Hair follicle dermal papilla cell (primary cell): ENCODE measurements around the gene UEVLD. TPM values are rescaled to one million over a fixed set of nuclear protein-coding genes. Genes with fewer than 3 reads are reported as not detected.

ENCODE experiments used
- total RNA-seq: library from RNA; depleted of rRNA; stranded (reverse); fragments of >200 nt; gene quantifications from 2 replicates; pipeline ENCODE4 v1.2.3, GENCODE V29; 2012

Gene UEVLD
- 23.4 and 29.0 TPM in 2 replicates for total RNA-seq

GRCh38 chr11:18588297-18589252 is at the start of gene UEVLD:
UEVLD (minus strand) TSS chr11:18588734; CDS start chr11:18588654, 80 bp downstream.

GRCh38 chr11:18634140-18635032 is 45.9 kb upstream of the UEVLD start, which contains the start of gene SPTY2D1:
SPTY2D1 (minus strand) TSS chr11:18634342; CDS start chr11:18634257, 85 bp downstream.

GRCh38 chr11:18599739-18600230 is 11.3 kb upstream of the UEVLD start, which contains the start of gene MISFA:
MISFA (plus strand) TSS chr11:18599789; CDS start chr11:18599929, 140 bp downstream.

GRCh38 chr11:18526521-18527296 is 61.8 kb downstream of the UEVLD start, which contains the start of gene TSG101:
TSG101 (minus strand) TSS chr11:18526942; CDS start chr11:18526816, 126 bp downstream.

Other genes starting within 250 kb of the UEVLD start
- 1,015 and 1,209 TPM in 2 replicates for gene LDHA, start 194.2 kb downstream of the UEVLD start, total RNA-seq
- 0.16 TPM in 1 of 2 replicates, not detected in the other for gene LDHC, start 176.4 kb downstream of the UEVLD start, total RNA-seq
- not detected in 2 replicates for gene LDHAL6A, start 132.9 kb downstream of the UEVLD start, total RNA-seq
- gene TSG101, start 61.8 kb downstream of the UEVLD start, total RNA-seq, result 72.9 and 88.6 TPM in 2 replicates
- 0.36 and 0.97 TPM in 2 replicates for gene MISFA, start 11.1 kb upstream of the UEVLD start, total RNA-seq
- gene SPTY2D1, start 45.6 kb upstream of the UEVLD start, total RNA-seq, result 23.6 and 36.8 TPM in 2 replicates
- gene TMEM86A, start 110.0 kb upstream of the UEVLD start, total RNA-seq, result 1.5 and 1.9 TPM in 2 replicates
- gene IGSF22, start 137.5 kb upstream of the UEVLD start, total RNA-seq, result under 0.01 TPM in 1 of 2 replicates, not detected in the other
- 0.32 TPM in 1 of 2 replicates, not detected in the other for gene PTPN5, start 203.1 kb upstream of the UEVLD start, total RNA-seq